GM13977 (cell line): Measurements from ENCODE around the gene LSP1.

Experiments used
- DNase-seq: peaks from one replicate; pipeline ENCODE4 v3.0.0; 2012; ENCODE audit warnings: low spot score
- in situ Hi-C: fragments of 300-500 bp; cut with MboI; formaldehyde crosslinking; loops from one replicate; pipeline ENCODE4 v1.12.0; 2022; ENCODE audit warnings: low sequenced_read_pairs, low pct_unique_long_range_greater_than_20kb, mixed read lengths, inconsistent platforms; ENCODE audit not compliant: unreplicated experiment
- TF ChIP-seq, protein P1 (sequence below): IDR thresholded peaks from 2 replicates; pipeline ENCODE4 v1.5.1; 2012; ENCODE audit warnings: mild to moderate bottlenecking, control low read depth; ENCODE audit not compliant: insufficient read depth; ENCODE audit errors: extremely low read depth, missing control alignments

LSP1 gene

DNA sequence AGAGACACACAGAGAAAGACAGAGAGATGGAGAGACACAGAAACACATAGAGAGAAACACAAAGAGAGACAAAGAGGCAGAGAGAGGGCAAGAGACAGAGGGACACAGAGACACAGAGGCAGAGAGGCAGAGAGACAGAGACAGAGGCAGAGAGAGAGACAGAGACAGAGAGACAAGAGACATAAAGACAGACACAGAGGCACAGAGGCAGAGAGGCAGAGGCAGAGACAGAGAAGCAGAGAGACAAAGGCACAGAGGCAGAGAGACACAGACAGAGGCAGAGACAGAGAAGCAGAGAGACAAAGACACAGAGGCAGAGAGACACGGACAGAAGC lies 7.8 kb upstream of the LSP1 start:
- TF ChIP-seq, protein P1, sequence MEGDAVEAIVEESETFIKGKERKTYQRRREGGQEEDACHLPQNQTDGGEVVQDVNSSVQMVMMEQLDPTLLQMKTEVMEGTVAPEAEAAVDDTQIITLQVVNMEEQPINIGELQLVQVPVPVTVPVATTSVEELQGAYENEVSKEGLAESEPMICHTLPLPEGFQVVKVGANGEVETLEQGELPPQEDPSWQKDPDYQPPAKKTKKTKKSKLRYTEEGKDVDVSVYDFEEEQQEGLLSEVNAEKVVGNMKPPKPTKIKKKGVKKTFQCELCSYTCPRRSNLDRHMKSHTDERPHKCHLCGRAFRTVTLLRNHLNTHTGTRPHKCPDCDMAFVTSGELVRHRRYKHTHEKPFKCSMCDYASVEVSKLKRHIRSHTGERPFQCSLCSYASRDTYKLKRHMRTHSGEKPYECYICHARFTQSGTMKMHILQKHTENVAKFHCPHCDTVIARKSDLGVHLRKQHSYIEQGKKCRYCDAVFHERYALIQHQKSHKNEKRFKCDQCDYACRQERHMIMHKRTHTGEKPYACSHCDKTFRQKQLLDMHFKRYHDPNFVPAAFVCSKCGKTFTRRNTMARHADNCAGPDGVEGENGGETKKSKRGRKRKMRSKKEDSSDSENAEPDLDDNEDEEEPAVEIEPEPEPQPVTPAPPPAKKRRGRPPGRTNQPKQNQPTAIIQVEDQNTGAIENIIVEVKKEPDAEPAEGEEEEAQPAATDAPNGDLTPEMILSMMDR, result no peak
- in situ Hi-C loops, result no loop called here

DNA sequence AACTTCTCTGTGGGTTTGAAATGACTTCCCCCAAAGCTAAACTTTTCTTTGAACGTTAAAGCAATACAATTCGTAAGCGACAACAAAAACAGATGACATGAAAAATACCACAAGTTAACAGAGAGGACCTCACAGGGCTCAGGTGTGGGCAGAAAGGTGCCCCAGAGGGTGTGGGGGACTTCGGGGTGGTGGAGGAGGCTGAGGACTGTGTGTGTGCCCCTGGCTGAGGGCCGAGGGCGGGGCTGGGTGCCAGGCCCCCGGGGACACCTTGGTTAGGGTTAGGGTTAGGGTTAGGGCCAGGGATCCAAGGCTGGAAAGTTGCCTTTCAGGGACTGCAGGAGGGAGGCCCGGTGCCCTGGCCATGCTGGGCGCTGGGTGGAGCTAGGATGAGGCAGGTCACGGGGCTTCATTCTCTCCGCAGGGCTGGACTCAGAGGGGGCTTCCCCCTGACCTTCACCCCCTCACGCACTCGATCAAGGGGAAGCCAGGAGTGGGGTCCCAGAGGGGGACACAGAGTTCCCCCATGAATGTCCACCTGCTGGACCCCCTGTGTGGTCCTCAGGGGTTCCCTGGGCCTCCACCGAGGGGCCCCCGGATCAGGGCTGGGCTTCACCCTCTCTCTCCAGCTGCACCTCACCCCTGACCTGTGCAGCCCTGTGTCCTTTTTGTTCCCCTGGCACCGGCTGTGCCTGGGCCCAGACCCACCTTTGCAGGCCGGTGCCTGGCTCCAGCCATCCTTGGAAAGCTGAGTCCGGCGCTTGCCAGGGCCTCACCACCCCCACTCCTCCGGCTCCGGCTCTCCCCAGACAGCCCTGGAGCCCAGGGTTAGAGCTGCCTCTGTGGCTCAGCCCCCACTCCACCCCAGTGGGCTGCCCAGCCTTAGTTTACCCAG lies 7.1 kb upstream of the LSP1 start:
- in situ Hi-C loops, result no loop called here
- no peak for DNase-seq
- TF ChIP-seq, protein P1, result no peak

More for the DNA sequence above, 7.8 kb upstream of the LSP1 start:
- no peak for DNase-seq

DNA sequence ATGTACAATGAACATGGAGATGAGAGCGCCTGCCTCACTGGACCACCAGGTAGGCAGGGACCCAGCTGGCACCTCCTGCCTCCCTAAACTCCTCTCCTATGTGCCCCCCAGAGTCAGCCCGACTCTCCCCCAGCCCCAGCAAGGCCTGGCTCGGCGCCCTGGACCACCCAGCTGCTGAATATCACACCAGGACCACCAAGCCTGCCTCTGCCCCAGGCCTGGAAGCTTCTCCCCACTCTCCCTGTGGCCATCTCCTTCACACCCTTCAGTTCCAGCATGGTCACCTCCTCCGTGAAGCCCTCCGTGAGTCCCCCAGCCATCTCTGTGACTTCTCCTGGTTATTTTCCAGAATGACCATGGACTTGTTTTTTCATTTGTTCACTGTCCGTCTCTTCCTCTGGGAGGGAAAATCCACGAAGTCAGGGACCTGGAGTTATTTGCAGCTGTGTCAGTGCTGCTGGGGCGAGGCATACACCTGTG lies 6.4 kb upstream of the LSP1 start:
- TF ChIP-seq, protein P1, result no peak
- no peak for DNase-seq
- in situ Hi-C loops, result no loop called here

DNA sequence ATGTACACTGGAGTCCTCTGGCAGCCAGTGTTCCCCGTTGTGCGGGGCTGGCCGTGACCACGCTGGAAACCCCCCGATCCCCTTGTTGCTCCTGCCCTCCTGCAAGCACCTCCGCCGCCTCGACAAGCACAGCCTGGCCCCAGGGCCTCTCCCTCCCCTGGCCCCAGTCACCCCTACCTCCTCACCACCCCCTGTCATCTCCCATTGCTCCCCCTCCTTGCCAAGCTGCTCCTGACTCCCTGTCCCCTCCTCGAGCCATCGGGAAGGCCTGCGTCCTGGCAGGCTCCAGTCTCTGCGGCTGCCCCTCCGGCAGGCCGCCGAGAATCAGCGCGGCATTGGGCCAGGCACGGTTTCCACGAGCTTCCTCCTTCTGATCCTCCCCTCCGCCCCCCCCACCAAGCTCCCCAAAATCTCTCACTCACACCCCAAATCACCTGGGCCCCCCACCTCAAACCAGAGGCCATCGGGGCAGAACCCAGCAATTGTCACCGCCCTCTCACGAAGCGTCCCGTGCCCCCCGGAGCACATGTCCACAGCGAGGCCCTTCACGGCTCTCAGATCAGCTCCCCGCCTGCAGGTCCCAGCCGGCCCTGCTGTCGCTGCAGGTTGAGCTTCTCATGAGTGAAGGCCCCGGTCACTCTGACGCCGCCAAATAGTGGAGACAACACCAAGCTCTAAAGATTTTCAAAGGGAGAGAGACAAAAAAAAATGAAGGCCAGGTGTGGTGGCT lies 5.7 kb upstream of the LSP1 start:
- DNase-seq, result no peak
- TF ChIP-seq, protein P1, result no peak
- in situ Hi-C loops, result no loop called here

DNA sequence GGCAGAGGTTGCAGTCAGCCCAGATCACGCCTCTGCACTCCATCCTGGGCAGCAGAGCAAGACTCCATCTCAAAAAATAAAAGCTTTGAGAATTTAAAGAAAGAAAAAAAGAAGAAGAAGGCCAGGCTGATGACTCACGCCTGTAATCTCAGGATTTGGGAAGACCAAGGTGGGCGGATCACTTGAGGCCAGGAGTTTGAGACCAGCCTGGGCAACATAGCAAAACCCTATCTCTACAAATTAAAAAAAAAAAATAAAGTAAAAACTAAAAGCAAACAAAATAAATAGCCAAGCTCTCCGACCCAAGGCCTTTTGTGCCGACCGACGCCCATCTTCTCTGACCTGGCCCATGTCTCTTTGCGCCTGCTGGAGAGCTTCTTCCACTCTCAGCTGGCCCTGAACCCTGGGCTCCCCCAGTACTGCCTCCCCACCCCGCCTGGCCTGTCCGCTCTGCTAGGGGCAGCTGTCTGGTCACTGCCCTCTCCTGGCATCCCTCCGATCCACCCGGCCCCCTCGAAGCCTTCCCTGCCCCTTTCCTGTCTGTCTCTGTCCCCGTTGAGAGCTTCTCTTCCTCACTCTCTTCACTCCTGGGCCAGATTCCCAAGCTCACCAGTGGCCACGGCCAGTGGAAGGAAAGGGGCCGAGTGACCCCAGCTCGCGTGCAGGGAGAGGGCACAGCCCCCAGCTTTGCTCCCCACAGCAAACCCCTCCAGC lies 4.8 kb upstream of the LSP1 start:
- in situ Hi-C loops, result no loop called here
- TF ChIP-seq, protein P1, result no peak
- no peak for DNase-seq
